HepG2 (cell line): ENCODE measurements around the gene PADI4. TPM values are rescaled to one million over a fixed set of nuclear protein-coding genes. Genes with fewer than 3 reads are reported as not detected.

Source experiments
- ATAC-seq: fragments of 200-7000 bp; cut with Tn5 transposase; 3 replicates; pipeline ENCODE4 v1.9.1; 2020; ENCODE audit warnings: mild to moderate bottlenecking, moderate library complexity
- BruUV-seq: library from RNA; stranded (reverse); fragments of 400-500 nt; replicated peaks from 2 replicates; lab custom pipeline; 2021; lab: Mats Ljungman, UMichigan
- CTCF ChIA-PET: fragments of 300-600 bp; formaldehyde crosslinking; extraction: SDS; loops from one replicate; lab custom pipeline; 2021; ENCODE audit warnings: low total read pairs, inconsistent platforms, low intra/inter-chr PET ratio; lab: Yijun Ruan, JAX
- POLR2A ChIA-PET: fragments of 350-600 bp; sonication (Branson Sonifier 250); formaldehyde crosslinking; loops from one replicate; lab custom pipeline; 2020; ENCODE audit warnings: antibody characterized with exemption, inconsistent platforms; lab: Yijun Ruan, JAX
- DNase-seq: peaks from one replicate; pipeline ENCODE4 v3.0.0-alpha.2; 2015; ENCODE audit warnings: low spot score
- FAIRE-seq: peaks from 3 replicates; lab custom pipeline; 2011; peaks lifted over from hg19 to GRCh38; lab: Jason Lieb, UNC
- H2AFZ ChIP-seq: one replicate; pipeline ENCODE4 v1.6.1; 2011; ENCODE audit warnings: low read length, inconsistent platforms
- H3K27ac ChIP-seq: fragments of 300-600 bp; 3 replicates; pipeline ENCODE4 v1.8.0; 2011; ENCODE audit warnings: mixed run types, mild to moderate bottlenecking, mixed read lengths, low read length, inconsistent platforms; ENCODE audit not compliant: insufficient read depth; ENCODE audit errors: extremely low read length
- H3K27me3 ChIP-seq, 2 experiments: fragments of 200-600 bp in 1 of 2; 2 replicates in 1 of 2; 3 replicates in 1 of 2; pipeline versions ENCODE4 v1.6.0 to v1.8.0; 2011; ENCODE audit warnings: low read length in 2 of 2, mild to moderate bottlenecking in 2 of 2, moderate library complexity in 2 of 2, inconsistent platforms in 1 of 2; ENCODE audit not compliant: insufficient read depth in 2 of 2, control insufficient read depth in 1 of 2
- H3K36me3 ChIP-seq, 2 experiments: fragments of 200-600 bp in 1 of 2; replicated peaks in 1 of 2; 2 replicates in 1 of 2; 3 replicates in 1 of 2; pipeline versions ENCODE4 v1.5.1 to v1.8.0; 2011; ENCODE audit warnings: low read length in 2 of 2, inconsistent platforms in 1 of 2; ENCODE audit not compliant: insufficient read depth in 2 of 2, control insufficient read depth in 1 of 2
- H3K4me1 ChIP-seq: 2 replicates; pipeline ENCODE4 v1.5.1; 2012; ENCODE audit warnings: low read length, inconsistent platforms; ENCODE audit not compliant: insufficient read depth
- H3K4me2 ChIP-seq: 2 replicates; pipeline ENCODE4 v1.6.0; 2011; ENCODE audit warnings: low read depth, low read length, inconsistent platforms
- H3K4me3 ChIP-seq, 3 experiments: fragments of 200-600 bp in 1 of 3; sonication (generic), shearing (Covaris generic) in 1 of 3; replicated peaks in 1 of 3; 2 replicates each; pipeline ENCODE4 v1.5.1; 2011 to 2016; ENCODE audit warnings: low read length in 3 of 3, inconsistent platforms in 2 of 3, low read depth in 2 of 3, mild to moderate bottlenecking in 2 of 3, control low read depth in 1 of 3, mixed read lengths in 1 of 3; ENCODE audit not compliant: insufficient read depth in 1 of 3
- H3K79me2 ChIP-seq: one replicate; pipeline ENCODE4 v1.6.1; 2011; ENCODE audit warnings: low read length, inconsistent platforms; ENCODE audit not compliant: insufficient read depth
- H3K9ac ChIP-seq: 2 replicates; pipeline ENCODE4 v1.6.0; 2011; ENCODE audit warnings: mild to moderate bottlenecking, low read depth, low read length, inconsistent platforms; ENCODE audit not compliant: insufficient read depth
- H3K9me3 ChIP-seq: 2 replicates; pipeline ENCODE4 v1.5.1; 2012; ENCODE audit warnings: mild to moderate bottlenecking, low read length
- H4K20me1 ChIP-seq: 2 replicates; pipeline ENCODE4 v1.6.0; 2011; ENCODE audit warnings: inconsistent platforms, mild to moderate bottlenecking, low read length, moderate library complexity; ENCODE audit not compliant: insufficient read depth
- NCOR1 ChIP-seq: fragments of 200-600 bp; sonication (generic); IDR thresholded peaks from 2 replicates; pipeline ENCODE4 v1.7.0; 2017; ENCODE audit warnings: antibody characterized with exemption, low read length, borderline replicate concordance
- THYN1 ChIP-seq: sonication (generic); formaldehyde crosslinking; IDR thresholded peaks from 2 replicates; pipeline ENCODE4 v1.8.1; 2023; ENCODE audit warnings: low read depth, mild to moderate bottlenecking, moderate library complexity, missing genetic modification reagents, borderline replicate concordance
- ZBTB21 ChIP-seq: sonication (generic); formaldehyde crosslinking; IDR thresholded peaks from 2 replicates; pipeline ENCODE4 v1.4.0; 2020; ENCODE audit warnings: missing genetic modification reagents
- ZNF274 ChIP-seq: sonication (generic); formaldehyde crosslinking; IDR thresholded peaks from 2 replicates; pipeline ENCODE4 v1.5.1; 2020; ENCODE audit warnings: mild to moderate bottlenecking, missing genetic modification reagents
- ZNF577 ChIP-seq: sonication (generic); formaldehyde crosslinking; IDR thresholded peaks from 2 replicates; pipeline ENCODE4 v1.4.0; 2020; ENCODE audit warnings: mild to moderate bottlenecking, low read depth, missing genetic modification reagents, borderline replicate concordance
- WGBS: methylation state at CpG from one replicate; pipeline ENCODE4 v1.1.6; 2017; ENCODE audit warnings: low lambda C conversion rate; 5-methylcytosine and 5-hydroxymethylcytosine counted together
- in situ Hi-C: cut with HindIII; loops from 2 replicates; pipeline ENCODE4 v1.10.0; 2017; ENCODE audit warnings: low pct_unique_long_range_greater_than_20kb; ENCODE audit not compliant: extremely low pct_ligation_motif_present
- intact Hi-C: fragments of 100-400 bp; cut with micrococcal nuclease; formaldehyde crosslinking; loops from one replicate; pipeline ENCODE4 v1.10.0; 2022; ENCODE audit not compliant: unreplicated experiment
- polyA plus RNA-seq, 8 experiments: library from polyadenylated mRNA; depleted of rRNA in 3 of 8; stranded (reverse) in 7 of 8; unstranded in 1 of 8; fragments of >200 nt; fragmentation: Illumina TruSeq in 4 of 8; extraction: Trizol in 4 of 8; gene quantifications; 2 replicates each; pipeline versions ENCODE4 v1.2.1 to v1.2.3, GENCODE V29; 2011 to 2016; ENCODE audit warnings: low read depth in 4 of 8, missing spikeins in 1 of 8, mixed read lengths in 1 of 8; ENCODE audit not compliant: insufficient read depth in 1 of 8
- total RNA-seq, 5 experiments: library from RNA; depleted of rRNA; stranded (reverse); fragments of >200 nt; fragmentation: Illumina TruSeq; extraction: Trizol; gene quantifications; 2 replicates each; pipeline ENCODE4 v1.2.3, GENCODE V29; 2016; ENCODE audit warnings: low read depth in 1 of 5
- TF ChIP-seq, protein P1 (sequence below): sonication (generic); formaldehyde crosslinking; IDR thresholded peaks from 2 replicates; pipeline ENCODE4 v1.8.1; 2023; ENCODE audit warnings: missing genetic modification reagents, inconsistent platforms, borderline replicate concordance
- TF ChIP-seq, protein P2 (sequence below): fragments of 450-650 bp; IDR thresholded peaks from 2 replicates; pipeline ENCODE4 v1.6.1; 2016

Gene PADI4
- total and polyA plus RNA-seq, 2 of the 13 experiments (the other 11 are each of a cell fraction or from before 2014, with no cell fraction given): 0.04 TPM

DNA sequence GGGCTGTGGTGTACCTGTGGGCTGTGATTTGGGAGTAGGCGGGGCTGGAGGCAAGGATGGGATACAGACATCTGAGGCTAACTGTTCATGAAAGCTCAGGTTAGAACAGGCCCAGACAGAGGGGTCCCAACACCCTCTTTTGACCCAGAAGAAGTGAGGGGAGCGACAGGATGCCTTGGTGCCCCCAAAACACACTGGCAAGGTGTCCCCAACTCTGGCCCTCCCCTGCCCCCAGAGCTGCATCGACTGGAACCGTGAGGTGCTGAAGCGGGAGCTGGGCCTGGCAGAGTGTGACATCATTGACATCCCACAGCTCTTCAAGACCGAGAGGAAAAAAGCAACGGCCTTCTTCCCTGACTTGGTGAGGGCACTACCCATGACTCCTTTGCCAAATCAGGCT, 27.6 kb upstream of the PADI4 start (continued):
- TF ChIP-seq, protein P1, sequence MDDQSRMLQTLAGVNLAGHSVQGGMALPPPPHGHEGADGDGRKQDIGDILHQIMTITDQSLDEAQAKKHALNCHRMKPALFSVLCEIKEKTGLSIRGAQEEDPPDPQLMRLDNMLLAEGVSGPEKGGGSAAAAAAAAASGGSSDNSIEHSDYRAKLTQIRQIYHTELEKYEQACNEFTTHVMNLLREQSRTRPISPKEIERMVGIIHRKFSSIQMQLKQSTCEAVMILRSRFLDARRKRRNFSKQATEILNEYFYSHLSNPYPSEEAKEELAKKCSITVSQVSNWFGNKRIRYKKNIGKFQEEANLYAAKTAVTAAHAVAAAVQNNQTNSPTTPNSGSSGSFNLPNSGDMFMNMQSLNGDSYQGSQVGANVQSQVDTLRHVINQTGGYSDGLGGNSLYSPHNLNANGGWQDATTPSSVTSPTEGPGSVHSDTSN (CRISPR knock-in tag): no peak
- no peak for TF ChIP-seq NCOR1
- no peak for TF ChIP-seq THYN1 (CRISPR knock-in tag)
- TF ChIP-seq ZBTB21 (CRISPR knock-in tag): no peak
- TF ChIP-seq ZNF274: no peak

DNA sequence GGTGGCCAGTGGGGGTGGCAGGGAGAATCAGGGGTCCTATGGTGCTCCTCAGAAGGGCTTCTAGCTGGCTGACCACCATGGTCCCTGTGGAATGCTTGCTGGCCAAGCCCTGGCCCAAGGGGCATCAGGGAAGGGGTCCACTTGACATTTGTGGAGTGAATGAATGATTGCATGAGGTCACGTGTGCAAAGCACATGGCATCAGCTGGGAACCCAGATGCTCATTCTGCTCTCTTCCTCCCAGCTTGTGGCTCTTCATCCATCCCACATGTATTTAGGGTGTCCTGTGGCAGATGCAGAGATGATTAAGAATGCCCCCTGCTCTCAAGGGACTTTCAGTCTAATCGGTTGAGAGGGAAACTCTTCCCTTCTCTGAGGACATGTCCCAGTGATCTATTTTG, 27.1 kb upstream of the PADI4 start:
- ChIA-PET CTCF (no interaction called here), POLR2A (no interaction called here)
- H3K4me2 ChIP-seq: no peak overlapping the region
- in situ Hi-C loops: no loop called here
- intact Hi-C loops: no loop called here
- no peaks in the 10 kb centered on the region for H3K4me1 ChIP-seq
- H3K79me2 ChIP-seq: no peaks in the 10 kb centered on the region
- DNase-seq (no peak), ATAC-seq (no peak), FAIRE-seq (no peak)
- H3K27me3 ChIP-seq: peaks cover 4 to 23% of the 10 kb centered on the region in 2 experiments; a peak in 2 of 5 replicates
- H4K20me1 ChIP-seq: no peaks in the 10 kb centered on the region
- H3K9ac ChIP-seq: no peak overlapping the region
- no peaks in the 10 kb centered on the region for H3K9me3 ChIP-seq
- no peaks in the 10 kb centered on the region for H3K36me3 ChIP-seq
- no peak overlapping the region for H2AFZ ChIP-seq
- TF ChIP-seq ZNF577 (CRISPR knock-in tag): no peak
- TF ChIP-seq, protein P2, sequence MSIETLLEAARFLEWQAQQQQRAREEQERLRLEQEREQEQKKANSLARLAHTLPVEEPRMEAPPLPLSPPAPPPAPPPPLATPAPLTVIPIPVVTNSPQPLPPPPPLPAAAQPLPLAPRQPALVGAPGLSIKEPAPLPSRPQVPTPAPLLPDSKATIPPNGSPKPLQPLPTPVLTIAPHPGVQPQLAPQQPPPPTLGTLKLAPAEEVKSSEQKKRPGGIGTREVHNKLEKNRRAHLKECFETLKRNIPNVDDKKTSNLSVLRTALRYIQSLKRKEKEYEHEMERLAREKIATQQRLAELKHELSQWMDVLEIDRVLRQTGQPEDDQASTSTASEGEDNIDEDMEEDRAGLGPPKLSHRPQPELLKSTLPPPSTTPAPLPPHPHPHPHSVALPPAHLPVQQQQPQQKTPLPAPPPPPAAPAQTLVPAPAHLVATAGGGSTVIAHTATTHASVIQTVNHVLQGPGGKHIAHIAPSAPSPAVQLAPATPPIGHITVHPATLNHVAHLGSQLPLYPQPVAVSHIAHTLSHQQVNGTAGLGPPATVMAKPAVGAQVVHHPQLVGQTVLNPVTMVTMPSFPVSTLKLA: peak; percentile 84
- no TSS peak for BruUV-seq
- H3K4me3 ChIP-seq: no peak overlapping the region
- H3K27ac ChIP-seq: no peak overlapping the region
- WGBS: 0% methylated on average over 2 of the region's 2 CpGs
